GM18511 (cell line): ENCODE results near the gene VCP.
"Not testable (repeated sequence)": the region's sequence is repeated elsewhere in the genome, so short reads cannot be mapped to it uniquely, and the experiment has no call there.

Experiments
- ATAC-seq: cut with Tn5 transposase; IDR thresholded peaks from one replicate; pipeline ENCODE4 v1.9.1; 2021; ENCODE audit warnings: mild to moderate bottlenecking, moderate library complexity; ENCODE audit not compliant: unreplicated experiment

VCP gene

GRCh38 chr9:35026671-35027070 is 45.8 kb downstream of the VCP start:
- no peak for ATAC-seq

GRCh38 chr9:35023443-35023842 is 49.0 kb downstream of the VCP start:
- not testable (repeated sequence) for ATAC-seq

- ATAC-seq: no peak
These were observed 57.9 kb downstream of the VCP start for GRCh38 chr9:35014517-35014916.

GRCh38 chr9:35010351-35010958 is 62.0 kb downstream of the VCP start:
- ATAC-seq: no peak
